HG03442 (cell line): ENCODE data around the gene KISS1R.

ENCODE experiments used
- ATAC-seq: cut with Tn5 transposase; IDR thresholded peaks from one replicate; pipeline ENCODE4 v1.9.1; 2021; ENCODE audit warnings: mild to moderate bottlenecking, moderate library complexity; ENCODE audit not compliant: unreplicated experiment

Gene KISS1R

DNA sequence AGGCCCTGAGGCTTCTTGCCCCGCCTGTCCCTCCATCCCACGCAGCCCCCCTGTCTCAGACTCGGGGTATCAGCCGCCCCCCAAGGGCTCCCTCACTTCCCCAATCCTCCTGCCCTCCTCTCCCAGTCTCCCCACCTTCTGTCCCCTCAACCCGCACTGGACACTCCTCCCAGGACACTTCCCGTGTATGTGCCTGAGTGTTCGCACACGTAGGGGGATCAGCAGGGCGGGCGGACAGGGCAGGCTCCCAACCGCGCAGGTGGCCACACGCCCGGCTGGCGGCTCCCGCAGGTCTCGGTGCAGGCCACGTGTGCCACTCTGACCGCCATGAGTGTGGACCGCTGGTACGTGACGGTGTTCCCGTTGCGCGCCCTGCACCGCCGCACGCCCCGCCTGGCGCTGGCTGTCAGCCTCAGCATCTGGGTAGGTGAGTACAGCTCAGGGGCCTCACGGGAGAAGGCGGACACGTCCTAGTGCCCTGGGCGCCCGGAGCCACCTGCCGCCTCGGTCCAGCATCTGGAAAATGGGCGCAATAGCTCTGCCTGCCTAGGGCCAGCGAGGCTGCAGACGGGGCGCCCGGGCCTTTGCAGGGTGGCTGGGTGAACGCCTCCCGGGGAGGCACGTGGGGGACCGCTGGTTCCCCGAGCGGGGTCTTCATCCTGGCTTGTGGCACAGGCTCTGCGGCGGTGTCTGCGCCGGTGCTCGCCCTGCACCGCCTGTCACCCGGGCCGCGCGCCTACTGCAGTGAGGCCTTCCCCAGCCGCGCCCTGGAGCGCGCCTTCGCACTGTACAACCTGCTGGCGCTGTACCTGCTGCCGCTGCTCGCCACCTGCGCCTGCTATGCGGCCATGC, 2.3 kb downstream of the KISS1R start:
- no peak for ATAC-seq

DNA sequence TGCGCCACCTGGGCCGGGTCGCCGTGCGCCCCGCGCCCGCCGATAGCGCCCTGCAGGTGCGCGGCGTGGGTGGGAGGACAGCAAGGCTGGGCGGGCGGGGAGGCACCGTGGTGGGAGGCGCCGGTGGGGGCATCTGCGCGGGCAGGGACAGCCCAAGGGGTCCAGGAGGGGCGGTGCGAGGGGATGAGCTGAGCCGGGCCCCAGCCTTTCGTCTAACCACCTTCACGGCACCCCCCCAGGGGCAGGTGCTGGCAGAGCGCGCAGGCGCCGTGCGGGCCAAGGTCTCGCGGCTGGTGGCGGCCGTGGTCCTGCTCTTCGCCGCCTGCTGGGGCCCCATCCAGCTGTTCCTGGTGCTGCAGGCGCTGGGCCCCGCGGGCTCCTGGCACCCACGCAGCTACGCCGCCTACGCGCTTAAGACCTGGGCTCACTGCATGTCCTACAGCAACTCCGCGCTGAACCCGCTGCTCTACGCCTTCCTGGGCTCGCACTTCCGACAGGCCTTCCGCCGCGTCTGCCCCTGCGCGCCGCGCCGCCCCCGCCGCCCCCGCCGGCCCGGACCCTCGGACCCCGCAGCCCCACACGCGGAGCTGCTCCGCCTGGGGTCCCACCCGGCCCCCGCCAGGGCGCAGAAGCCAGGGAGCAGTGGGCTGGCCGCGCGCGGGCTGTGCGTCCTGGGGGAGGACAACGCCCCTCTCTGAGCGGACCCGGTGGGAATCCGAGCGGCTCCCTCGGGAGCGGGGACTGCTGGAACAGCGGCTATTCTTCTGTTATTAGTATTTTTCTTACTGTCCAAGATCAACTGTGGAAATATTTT, 3.1 kb downstream of the KISS1R start:
- no peak for ATAC-seq

DNA sequence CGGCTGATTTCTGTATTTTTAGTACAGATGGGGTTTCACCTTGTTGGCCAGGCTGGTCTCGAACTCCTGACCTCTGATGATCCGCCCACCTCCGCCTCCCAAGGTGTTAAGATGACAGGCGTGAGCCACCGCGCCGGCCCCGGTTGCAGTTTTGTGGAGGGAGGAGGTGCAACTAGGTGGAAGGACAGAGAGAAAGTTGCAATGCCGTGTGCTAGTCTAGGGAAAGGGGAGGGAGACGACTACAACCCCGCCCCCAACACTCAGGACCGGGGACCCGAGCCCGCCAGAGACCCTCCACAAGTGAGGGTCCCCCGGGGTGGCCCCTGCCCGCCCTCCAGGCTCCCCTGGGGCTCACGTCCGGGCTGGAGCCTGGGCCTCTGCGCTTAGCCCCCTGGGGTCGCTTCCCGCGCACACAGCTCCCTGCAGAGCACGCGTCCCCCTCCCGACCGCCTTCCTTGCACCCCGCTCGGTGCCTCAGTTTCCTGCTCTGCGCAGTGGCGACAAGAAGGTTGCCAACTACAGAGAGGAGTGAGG, 7.5 kb downstream of the KISS1R start:
- ATAC-seq: no peak

DNA sequence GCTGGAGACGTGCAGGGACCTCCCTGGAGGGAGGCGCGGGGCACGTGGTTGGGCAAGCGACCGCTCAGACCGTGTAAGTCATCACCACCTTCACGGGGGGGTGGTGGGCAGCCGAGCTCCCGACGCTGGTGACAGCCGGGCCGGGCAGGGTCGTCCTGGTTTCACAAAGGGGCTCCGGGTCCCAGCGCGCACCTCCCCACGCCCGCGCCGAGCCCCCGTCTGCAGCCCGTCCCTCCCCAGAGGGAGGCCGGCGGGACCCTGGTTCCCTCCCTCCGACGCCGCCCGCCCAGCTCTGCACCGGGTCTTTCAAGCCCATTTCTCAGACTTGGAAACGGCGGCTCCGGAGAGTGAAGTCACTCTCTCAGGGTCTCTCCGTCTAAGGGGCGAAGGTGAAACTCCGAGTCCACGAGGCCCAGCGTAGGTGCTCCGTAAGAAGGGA, 8.0 kb downstream of the KISS1R start:
- peak; percentile 38 for ATAC-seq

DNA sequence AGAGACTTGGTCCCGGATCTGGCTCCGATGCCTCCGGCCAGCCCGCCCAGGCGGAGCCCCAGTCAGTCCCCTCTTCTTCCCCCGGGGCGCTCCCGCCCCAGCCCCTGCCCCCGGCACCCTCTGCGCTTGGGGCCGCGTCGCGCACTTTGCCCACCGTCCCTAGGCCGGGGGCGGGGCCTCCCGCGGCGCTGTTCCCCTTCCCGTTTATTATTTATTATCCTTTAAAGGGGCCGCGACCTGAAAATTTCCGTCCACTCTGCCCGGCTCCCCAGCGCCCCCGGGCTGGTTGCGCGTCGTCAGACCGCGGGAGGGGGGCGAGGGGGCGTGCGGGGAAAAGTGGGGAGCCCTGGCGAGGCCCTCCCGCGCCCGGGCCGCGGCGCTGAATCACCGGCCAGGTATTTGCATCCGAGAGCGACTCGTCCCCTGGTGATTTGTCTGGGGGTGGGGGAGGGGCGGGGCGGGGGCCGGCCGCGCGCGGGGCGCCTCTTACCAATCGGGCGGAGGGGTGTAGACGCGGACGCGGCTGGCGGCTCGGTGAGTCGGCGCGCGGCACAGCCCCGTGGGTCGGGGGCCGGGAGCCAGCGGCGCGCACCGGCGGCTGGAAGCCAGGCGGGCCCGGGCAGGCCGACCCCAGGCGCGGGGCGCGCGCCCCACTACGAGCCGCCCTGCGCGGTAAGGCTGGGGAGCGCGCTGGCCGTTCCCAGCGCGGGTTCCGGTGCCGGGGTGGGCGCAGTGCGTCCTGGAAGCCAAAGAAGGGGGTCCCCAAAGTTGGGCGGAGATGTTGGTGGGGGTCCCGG, 8.6 kb downstream of the KISS1R start, which contains the start of gene ARID3A:
ARID3A (plus strand) TSS at position 510 of the 797 bp plus-strand sequence. CDS start 3,494 bp downstream, outside the sequence.
- ATAC-seq: peak; percentile 48

DNA sequence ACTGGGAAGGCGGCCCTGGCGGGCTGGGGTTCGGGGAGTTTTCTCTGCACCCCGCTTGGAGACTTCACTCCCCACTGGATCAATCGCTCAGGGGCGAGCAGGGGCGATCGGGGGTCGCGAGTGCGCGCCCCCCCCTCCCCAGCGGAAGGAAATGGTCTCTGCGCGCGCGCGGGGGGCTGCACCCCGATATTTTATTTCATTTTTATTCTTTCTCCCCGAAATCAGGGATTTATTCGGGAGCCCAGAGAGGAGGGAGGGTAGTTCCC, 9.1 kb downstream of the KISS1R start:
- no peak for ATAC-seq

DNA sequence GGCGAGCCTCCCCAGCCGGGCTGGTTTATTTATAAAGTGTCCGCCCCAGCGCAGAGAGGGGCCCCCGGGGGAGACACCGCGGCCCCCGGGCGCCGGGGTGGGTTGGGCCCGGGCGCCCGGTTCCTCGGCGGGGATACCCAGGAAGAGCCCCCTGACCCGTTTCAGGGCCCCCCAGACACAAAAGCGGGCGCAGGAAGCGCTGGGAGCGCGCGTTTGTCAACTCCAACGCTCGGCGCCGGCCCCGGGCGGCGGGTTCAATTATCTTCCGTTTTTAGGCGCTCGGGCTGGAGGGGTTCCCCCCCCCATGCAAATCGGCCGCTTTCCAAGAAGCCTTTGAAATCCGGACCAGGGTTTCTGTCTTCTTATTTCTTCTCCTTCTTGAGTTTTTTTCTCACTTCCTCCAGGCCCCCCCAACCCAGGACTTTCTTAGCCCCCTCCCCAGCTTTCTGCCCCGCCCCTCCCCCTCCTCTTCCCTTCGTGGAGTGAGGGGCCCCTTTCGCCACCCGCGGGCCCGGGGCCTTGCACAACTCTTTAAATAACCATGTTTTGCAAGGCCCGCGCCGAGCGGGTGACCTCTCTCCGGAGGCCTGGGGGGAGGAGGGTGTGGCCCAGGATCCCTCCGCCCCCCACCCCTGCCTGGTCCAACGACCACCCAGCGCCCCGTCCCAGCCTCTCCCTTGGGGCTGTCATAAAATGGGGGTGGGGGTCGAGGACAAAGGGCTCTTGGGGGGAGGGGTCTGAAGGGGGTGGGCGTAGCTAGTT, 9.6 kb downstream of the KISS1R start:
- ATAC-seq: no peak

DNA sequence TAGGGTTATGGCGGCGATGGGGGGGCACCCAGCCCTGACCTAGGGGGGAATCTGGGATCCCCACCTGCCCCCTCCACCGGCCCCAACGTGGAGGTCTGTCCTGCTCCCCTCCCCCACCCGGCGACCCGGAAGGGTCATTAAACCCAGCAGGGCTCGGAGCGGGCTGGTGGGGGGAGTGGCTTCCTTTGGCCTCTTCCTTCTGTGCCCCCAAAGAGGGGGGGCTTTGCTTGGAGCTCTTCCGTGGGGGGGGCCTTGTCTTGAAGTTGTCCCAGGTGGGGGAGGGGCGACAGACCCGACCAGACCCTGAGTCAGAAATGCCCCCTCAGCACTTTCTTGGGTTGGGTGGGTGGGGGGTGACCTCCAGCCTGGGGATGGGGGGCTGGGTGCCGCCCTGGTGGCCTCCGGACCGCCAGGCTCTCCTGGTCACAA, 10.2 kb downstream of the KISS1R start:
- ATAC-seq: no peak

DNA sequence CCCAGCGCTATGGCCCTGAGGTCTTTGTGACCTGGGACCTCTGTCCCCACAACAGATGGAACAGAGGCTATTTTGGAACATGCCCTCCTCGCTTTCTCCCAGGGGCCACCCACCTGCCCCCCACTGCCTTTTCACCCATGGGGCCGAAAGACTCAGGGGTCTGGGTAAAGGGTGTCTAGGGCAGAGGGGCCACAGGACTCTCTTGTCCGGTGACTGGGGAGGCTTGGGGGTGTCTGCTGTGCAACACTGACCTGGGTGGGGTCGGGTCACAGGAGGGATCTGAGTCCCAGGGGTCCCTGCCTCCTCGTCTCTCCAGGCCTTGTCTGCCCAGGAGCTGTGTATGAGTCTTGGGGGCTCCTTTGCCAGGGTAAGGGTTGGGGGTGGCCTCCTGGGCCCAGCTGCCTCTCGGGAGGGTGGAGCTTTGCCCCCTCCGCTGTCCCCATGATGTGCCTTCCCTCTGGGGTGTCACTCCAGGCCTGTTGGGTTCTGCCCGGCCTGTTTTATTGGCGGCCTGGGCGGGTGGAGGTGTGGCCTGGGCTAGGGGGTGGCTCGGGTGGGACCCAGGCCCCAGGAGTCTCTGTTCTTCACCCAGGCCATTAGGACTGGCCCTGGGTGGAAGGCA, 10.8 kb downstream of the KISS1R start:
- no peak for ATAC-seq

DNA sequence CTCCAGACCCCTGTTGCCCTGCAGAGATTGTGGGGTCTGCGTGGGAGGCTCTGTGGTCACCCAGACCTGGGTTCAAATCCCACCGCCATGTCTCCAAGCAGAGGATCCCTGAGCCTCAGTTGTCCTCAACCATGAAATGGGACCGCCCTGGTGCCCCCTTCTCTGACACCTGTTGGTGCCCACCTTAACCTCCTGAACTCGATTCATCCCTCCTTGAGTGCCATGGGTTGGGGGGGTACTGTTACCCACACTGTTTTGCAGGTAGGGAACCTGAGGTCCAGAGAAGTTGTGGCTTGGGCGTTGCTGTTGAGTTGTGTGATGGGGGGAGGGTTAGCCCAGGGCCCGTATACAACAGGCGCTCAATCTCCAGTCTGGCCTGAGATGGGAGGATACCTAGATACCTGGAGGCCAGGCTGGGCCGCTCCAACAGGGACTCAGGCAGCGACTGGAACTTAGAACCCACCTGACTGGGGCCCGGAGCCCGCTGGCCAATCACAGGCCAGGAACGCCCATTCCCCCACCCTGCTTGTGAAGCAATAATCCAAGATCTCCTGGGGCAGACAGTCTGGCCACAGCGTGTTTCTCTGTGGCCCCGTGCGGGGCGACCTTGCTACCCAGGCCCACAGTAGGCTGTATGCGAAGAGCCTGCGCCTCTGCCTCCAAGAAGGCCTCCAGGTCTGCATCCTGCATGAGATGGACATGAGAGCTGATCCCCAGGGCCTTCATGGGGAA, 11.5 kb downstream of the KISS1R start:
- ATAC-seq: no peak

DNA sequence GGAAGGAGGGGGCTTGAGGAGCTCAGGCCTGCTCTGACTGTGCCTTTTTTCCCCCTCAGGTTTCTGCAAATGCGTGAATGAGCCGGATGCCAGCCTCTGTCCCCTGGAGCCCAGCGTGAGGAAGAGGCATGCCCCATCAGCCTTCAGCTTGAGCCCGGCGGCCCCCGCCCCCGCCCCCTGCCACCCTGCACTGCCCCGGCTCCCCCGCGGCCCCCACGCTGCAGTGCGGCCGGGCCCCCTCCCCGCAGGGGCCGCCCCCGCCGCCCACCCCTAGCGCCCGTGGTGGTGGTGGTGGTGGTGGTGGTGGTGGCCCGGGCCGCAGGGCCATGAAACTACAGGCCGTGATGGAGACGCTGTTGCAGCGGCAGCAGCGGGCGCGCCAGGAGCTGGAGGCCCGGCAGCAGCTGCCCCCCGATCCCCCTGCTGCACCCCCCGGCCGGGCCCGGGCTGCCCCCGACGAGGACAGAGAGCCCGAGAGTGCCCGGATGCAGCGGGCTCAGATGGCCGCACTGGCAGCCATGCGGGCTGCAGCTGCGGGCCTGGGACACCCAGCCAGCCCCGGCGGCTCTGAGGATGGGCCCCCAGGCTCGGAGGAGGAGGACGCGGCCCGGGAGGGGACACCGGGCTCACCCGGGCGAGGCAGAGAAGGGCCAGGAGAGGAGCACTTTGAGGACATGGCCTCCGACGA, 12.2 kb downstream of the KISS1R start:
- no peak for ATAC-seq

DNA sequence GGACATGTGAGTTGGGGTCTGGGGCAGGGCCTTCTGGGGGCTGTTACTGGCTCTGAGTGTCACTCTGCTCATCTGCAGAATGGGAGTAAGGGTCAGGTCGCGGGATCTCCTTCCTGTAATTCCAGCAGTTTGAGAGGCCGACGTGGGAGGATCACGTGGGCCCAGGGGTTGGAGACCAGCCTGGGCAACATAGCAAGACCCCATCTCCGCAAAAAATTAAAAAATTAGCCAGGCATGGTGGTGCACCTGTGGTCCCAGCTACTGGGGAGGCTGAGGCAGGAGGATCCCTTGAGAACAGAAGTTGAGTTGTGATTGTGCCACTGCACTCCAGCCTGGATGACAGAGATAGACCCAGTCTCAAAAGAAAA, 12.7 kb downstream of the KISS1R start:
- ATAC-seq: no peak

DNA sequence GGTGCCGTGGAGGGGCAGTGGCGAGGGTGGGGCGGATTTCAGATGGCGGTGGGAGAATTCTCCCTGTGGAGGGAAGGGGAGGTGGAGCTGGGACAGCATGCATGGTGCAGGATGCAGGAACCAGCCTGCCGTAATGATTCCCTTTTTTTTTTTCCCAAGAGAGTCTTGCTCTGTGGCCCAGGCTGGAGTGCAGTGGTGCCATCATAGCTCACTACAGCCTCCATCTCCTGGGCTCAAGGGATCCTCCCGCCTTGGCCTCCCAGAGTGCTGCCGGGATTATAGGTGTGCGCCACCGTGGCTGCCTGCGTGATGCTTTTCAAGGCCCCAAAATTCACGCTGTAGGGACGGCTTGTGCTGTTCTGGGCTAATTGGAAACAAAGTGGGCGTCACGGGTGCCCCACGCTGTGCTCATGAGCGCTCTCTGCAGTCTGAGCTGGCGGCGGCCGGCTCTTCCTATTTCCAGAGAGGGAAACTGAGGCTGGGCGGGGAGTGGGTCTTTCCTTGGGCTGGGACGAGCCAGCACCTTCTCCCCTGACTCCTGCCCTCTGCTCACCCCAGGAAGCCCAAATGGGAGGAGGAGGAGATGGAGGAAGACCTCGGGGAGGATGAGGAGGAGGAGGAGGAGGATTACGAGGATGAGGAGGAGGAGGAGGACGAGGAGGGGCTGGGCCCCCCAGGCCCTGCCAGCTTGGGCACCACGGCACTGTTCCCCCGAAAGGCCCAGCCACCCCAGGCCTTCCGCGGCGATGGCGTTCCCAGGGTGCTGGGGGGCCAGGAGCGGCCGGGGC, 14.9 kb downstream of the KISS1R start:
- ATAC-seq: no peak

DNA sequence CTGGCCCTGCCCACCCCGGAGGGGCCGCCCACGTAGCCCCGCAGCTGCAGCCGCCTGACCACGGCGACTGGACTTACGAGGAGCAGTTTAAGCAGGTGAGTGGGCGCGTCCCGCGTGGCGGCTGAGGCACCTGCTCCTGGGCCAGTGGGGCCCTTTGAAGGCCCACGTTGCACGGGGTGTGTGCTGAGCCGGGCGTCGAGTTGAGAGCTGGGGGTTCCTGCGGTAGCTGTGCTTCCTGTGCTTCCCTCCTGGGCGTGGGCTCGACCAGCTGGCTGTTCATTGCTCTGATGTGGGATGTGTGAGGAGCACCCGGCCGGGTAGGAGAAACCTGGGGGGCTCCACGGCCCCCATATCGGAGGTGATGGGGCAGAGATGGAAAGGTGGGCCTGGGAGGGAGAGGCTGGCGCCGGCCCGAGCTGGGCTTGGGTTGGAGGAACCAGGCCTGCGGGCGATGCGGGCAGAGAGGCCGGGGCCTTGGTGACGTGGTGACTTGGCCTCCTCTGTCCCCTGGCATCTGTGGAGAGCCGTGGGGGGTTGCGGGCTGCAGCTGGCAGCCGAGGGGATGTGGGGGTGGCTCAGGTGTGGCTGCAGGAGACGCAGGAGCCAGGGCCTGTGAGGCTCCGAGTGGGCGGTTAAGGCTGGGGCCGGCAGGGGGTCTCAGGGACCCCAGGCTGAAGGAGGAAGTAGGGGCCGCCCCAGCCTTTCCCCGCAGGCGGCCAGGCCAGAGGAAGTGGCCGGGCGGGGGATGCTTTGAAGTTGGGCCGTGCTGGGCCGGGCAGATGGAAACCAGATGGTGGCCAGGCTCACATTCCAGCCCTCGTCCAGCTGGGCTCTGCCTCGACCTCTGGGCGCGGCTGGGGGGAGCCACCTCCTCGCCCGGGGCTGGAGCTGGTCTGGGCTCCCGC, 15.8 kb downstream of the KISS1R start:
- ATAC-seq: no peak

DNA sequence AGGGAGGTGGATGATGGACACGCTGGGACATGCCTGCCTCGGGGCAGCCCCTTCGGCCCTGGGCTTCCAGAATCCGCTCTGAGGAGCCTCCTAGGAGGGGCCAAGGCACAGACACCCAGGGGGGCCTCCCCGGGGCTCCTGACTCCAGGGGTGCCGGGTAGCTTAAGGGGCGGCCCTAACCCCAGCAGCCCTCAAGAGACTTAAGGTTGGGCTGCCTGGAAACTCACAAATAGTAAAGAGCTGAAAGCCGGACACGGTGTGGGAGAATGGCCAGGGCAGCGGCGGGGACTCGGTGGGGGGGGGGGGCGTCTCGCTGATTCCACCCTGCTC, 16.4 kb downstream of the KISS1R start:
- ATAC-seq: no peak

DNA sequence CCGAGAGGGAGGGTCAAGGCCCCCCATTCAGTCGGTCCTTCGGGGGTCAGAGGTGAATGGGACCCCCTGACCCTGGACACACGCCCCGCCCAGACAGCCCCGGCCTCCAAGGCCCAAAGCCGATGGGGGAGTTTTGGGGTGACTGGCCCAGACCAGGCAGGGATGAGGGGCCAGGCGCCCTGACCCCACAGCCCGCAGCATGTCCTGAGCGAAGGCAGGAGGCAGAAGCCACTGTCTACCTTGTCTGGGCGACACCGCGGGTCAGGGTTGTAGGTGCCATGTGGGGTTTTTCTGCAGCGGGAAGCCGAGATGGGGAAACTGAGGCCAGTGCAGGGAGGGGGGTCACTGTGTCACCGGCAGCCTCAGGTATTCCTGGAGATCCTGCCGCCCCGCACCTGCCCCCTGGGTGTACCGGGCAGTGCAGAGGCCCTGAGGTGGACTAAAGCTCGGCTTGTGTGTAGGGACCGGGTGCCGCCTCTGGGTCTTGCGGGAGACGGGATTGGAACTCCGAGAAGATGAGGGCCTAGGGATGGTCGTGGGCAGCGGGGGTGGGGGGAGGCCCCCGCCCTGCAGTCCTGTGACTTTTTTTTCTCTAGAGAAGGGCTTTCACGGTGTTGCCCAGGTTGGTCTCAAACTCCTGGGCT, 17.2 kb downstream of the KISS1R start:
- no peak for ATAC-seq
